ENCODE data around the gene COMP. TPM values are rescaled to one million over a fixed set of nuclear protein-coding genes. Genes with fewer than 3 reads are reported as not detected.

The COMP gene
- total and polyA plus RNA-seq, 10 of the 15 experiments (the other 5 are each of a cell fraction or from before 2014, with no cell fraction given) = 0.17 TPM; not detected in 9

DNA sequence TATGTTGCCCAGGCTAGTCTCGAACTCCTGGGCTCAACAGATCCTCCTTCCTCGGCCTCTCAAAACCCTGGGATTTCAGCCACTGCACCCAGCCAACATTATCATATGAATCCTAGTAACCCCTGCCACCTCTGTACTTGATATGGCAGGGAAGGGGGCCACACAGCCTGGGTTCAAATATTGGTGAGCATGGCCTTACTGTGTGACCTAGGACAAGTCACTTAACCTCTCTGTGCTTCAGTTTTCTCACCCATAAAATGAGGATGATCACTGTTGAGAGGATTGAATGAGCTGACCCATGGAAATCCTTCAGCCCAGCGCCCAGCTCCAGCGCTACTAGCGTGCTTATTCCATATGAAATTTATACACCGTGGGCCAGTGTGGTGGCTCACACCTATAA is 3.6 kb upstream of the COMP start:
- no peaks in the 10 kb centered on the region for H3K9me3 ChIP-seq (replicated peaks; ENCODE audit: control insufficient read depth, insufficient read depth, low read length)
- in situ Hi-C loops (cut with MboI) = no loop called here
- FAIRE-seq = no peak
- peaks cover 13 to 16% of the 10 kb centered on the region in 2 experiments for H3K27me3 ChIP-seq (replicated peaks in 1 of 2; ENCODE audit: control insufficient read depth in 2 of 2, insufficient read depth in 2 of 2, low read length in 1 of 2)
- ChIA-PET POLR2A (no interaction called here), RAD21 (ENCODE audit: unreplicated experiment) (no interaction called here), CTCF (no interaction called here), SMC1A (ENCODE audit: uncharacterized antibody, unreplicated experiment) (no interaction called here)
- no peak overlapping the region for H3K4me3 ChIP-seq
- 0 out of 2 replicates have a peak, but pooled peaks cover 3% of the 10 kb centered on the region for H3K4me1 ChIP-seq (ENCODE audit: control insufficient read depth, insufficient read depth, low read length)
- no peaks in the 10 kb centered on the region for H3K36me3 ChIP-seq (ENCODE audit: control insufficient read depth in 2 of 2, insufficient read depth in 2 of 2, low read length in 1 of 2)
- 61% methylated on average over 6 of the region's 6 CpGs for WGBS (ENCODE audit: insufficient coverage, insufficient replicate concordance, low lambda C conversion rate, missing lambda C conversion rate)
- no peak for DNase-seq (ENCODE audit: low read depth, low spot score)
- H3K4me2 ChIP-seq (ENCODE audit: control insufficient read depth, insufficient read depth) = no peak overlapping the region
- intact Hi-C loops (cut with micrococcal nuclease; ENCODE audit: unreplicated experiment) = no loop called here
- no peaks in the 10 kb centered on the region for H4K20me1 ChIP-seq (ENCODE audit: control insufficient read depth, insufficient read depth)
- TF ChIP-seq, protein P1, sequence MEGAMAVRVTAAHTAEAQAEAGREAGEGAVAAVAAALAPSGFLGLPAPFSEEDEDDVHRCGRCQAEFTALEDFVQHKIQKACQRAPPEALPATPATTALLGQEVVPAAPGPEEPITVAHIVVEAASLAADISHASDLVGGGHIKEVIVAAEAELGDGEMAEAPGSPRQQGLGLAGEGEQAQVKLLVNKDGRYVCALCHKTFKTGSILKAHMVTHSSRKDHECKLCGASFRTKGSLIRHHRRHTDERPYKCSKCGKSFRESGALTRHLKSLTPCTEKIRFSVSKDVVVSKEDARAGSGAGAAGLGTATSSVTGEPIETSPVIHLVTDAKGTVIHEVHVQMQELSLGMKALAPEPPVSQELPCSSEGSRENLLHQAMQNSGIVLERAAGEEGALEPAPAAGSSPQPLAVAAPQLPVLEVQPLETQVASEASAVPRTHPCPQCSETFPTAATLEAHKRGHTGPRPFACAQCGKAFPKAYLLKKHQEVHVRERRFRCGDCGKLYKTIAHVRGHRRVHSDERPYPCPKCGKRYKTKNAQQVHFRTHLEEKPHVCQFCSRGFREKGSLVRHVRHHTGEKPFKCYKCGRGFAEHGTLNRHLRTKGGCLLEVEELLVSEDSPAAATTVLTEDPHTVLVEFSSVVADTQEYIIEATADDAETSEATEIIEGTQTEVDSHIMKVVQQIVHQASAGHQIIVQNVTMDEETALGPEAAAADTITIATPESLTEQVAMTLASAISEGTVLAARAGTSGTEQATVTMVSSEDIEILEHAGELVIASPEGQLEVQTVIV (IDR thresholded peaks at IDR 0.05; ENCODE audit: borderline replicate concordance, partially characterized antibody) = no peak
- no peak for TF ChIP-seq SIX5 (IDR thresholded peaks at IDR 0.05; ENCODE audit: low read depth, low read length, severe bottlenecking)
- TF ChIP-seq SREBF2 (IDR thresholded peaks at IDR 0.05; ENCODE audit: low read length) = no peak
- TF ChIP-seq RBBP5 (conservative IDR thresholded peaks at IDR 0.05) = no peak
- no peak for TF ChIP-seq MXI1 (IDR thresholded peaks at IDR 0.05; ENCODE audit: low read depth, low read length)
- no peak for TF ChIP-seq TAF1 (IDR thresholded peaks at IDR 0.05; ENCODE audit: borderline replicate concordance, low read depth, low read length)
- no peak for TF ChIP-seq FOXK2 (IDR thresholded peaks at IDR 0.05)
- TF ChIP-seq FOXM1 (IDR thresholded peaks at IDR 0.05; ENCODE audit: low read depth, low read length) = no peak
- BruUV-seq (replicated peaks) = no TSS peak
- H3K27ac ChIP-seq (ENCODE audit: control insufficient read depth, insufficient read depth) = no peak overlapping the region
- no peak for ATAC-seq
- H3K79me2 ChIP-seq (ENCODE audit: control insufficient read depth, insufficient read depth, low read length) = no peaks in the 10 kb centered on the region
- H2AFZ ChIP-seq (ENCODE audit: control insufficient read depth, low read depth, low read length) = no peak overlapping the region
- H3K9ac ChIP-seq (ENCODE audit: control insufficient read depth, insufficient read depth, low read length) = no peak overlapping the region

Measured in GM12878 (cell line).